ENCODE measurements around the gene CIDEC. TPM values are rescaled to one million over a fixed set of nuclear protein-coding genes. Genes with fewer than 3 reads are reported as not detected.
A peak's percentile ranks its signal among the peaks of the same experiment; 100 is the strongest.

The CIDEC gene
- total and polyA plus RNA-seq, 2 of the 13 experiments (the other 11 are each of a cell fraction or from before 2014, with no cell fraction given) = 2.5 to 10.4 TPM

GRCh38 chr3:9888540-9888939 is 8.5 kb upstream of the CIDEC start:
- in situ Hi-C loops (cut with HindIII; ENCODE audit: extremely low pct_ligation_motif_present, low pct_unique_long_range_greater_than_20kb) = no loop called here
- Histone ChIP-seq H3K9me3 (ENCODE audit: low read length) (no peaks in the 10 kb centered on the region), H2AFZ (ENCODE audit: low read length) (no peak overlapping the region), H3K4me3 (replicated peaks in 1 of 3; ENCODE audit: insufficient read depth in 1 of 3, low read depth in 2 of 3, low read length in 3 of 3) (no peak overlapping the region), H3K4me2 (ENCODE audit: low read depth, low read length) (peak overlapping the region; percentile 76), H3K27me3 (ENCODE audit: control insufficient read depth in 1 of 2, insufficient read depth in 2 of 2, low read length in 2 of 2) (no peaks in the 10 kb centered on the region; a peak in 1 of 5 replicates), H3K9ac (ENCODE audit: insufficient read depth, low read depth, low read length) (no peak overlapping the region), H4K20me1 (ENCODE audit: insufficient read depth, low read length) (no peaks in the 10 kb centered on the region), H3K79me2 (ENCODE audit: insufficient read depth, low read length) (peaks cover 26% of the 10 kb centered on the region), H3K27ac (ENCODE audit: extremely low read length, insufficient read depth, low read length) (peak overlapping the region; percentile 32), H3K4me1 (ENCODE audit: insufficient read depth, low read length) (peaks cover 54% of the 10 kb centered on the region), H3K36me3 (replicated peaks in 1 of 2; ENCODE audit: control insufficient read depth in 1 of 2, insufficient read depth in 2 of 2, low read length in 2 of 2) (peaks cover 3 to 9% of the 10 kb centered on the region in 2 experiments; a peak in 4 of 5 replicates)
- WGBS (ENCODE audit: low lambda C conversion rate) = 13% methylated on average over 3 of the region's 3 CpGs
- CTCF ChIA-PET (ENCODE audit: low intra/inter-chr PET ratio, low total read pairs) = interaction anchor here (1.3 kb wide), 1 partner anchor 26 kb away, joined by 4 read pairs; no protein-coding TSS in a partner anchor
- intact Hi-C loops (cut with micrococcal nuclease; ENCODE audit: unreplicated experiment) = loop anchor here (1.0 kb wide), 1 partner anchor 10 kb away; no protein-coding TSS in a partner anchor
- POLR2A ChIA-PET = interaction anchor here (1.0 to 3.8 kb wide), 4 partner anchors 9 to 45 kb away, joined by 3 to 36 read pairs (median 21); partner anchors contain the start of genes CRELD1 and IL17RE
- no TSS peak for BruUV-seq (replicated peaks)
- FAIRE-seq (peak; percentile 48), DNase-seq (ENCODE audit: low spot score) (peak; percentile 78), ATAC-seq (peak; percentile 51)
- TF ChIP-seq TBX3 (IDR thresholded peaks at IDR 0.05; ENCODE audit: borderline replicate concordance) (0 out of 2 replicates have a peak, but pooled peaks have one; percentile 20), ZNF121 (CRISPR knock-in tag; IDR thresholded peaks at IDR 0.05) (peak; percentile 86), MTF1 (CRISPR knock-in tag; IDR thresholded peaks at IDR 0.05) (no peak), ARID3A (IDR thresholded peaks at IDR 0.05; ENCODE audit: low read depth, low read length) (0 out of 2 replicates have a peak, but pooled peaks have one; percentile 32), TRIM24 (CRISPR knock-in tag; IDR thresholded peaks at IDR 0.05) (no peak), MED1 (CRISPR knock-in tag; IDR thresholded peaks at IDR 0.05) (peak; percentile 50), NCOA2 (CRISPR knock-in tag; IDR thresholded peaks at IDR 0.05) (0 out of 2 replicates have a peak, but pooled peaks have one; percentile 28), HDAC2 (CRISPR knock-in tag; IDR thresholded peaks at IDR 0.05) (peak; percentile 46; the same call in 1 of the 2 replicates), FOSL2 (CRISPR knock-in tag; IDR thresholded peaks at IDR 0.05) (peak; percentile 25), FOXA3 (CRISPR knock-in tag; IDR thresholded peaks at IDR 0.05) (0 out of 2 replicates have a peak, but pooled peaks have one; percentile 34), ZBTB3 (CRISPR knock-in tag; IDR thresholded peaks at IDR 0.05; ENCODE audit: borderline replicate concordance, low read depth) (0 out of 2 replicates have a peak, but pooled peaks have one; percentile 51), MATR3 (CRISPR knock-in tag; IDR thresholded peaks at IDR 0.05) (no peak), HMG20A (CRISPR knock-in tag; IDR thresholded peaks at IDR 0.05; ENCODE audit: borderline replicate concordance) (peak; percentile 15; the same call in 1 of the 2 replicates), ZMYM3 (CRISPR knock-in tag; IDR thresholded peaks at IDR 0.05) (peak; percentile 68; the same call in 1 of the 2 replicates), ZNF124 (CRISPR knock-in tag; IDR thresholded peaks at IDR 0.05) (no peak), ZNF484 (CRISPR knock-in tag; IDR thresholded peaks at IDR 0.05; ENCODE audit: borderline replicate concordance, low read depth) (no peak), SAP130 (CRISPR knock-in tag; IDR thresholded peaks at IDR 0.05; ENCODE audit: low read depth) (peak; percentile 34; the same call in 1 of the 2 replicates), KDM1A (CRISPR knock-in tag; IDR thresholded peaks at IDR 0.05) (no peak), HNF4A (CRISPR knock-in tag; IDR thresholded peaks at IDR 0.05) (peak; percentile 57; the same call in 1 of the 2 replicates), HDAC1 (CRISPR knock-in tag; IDR thresholded peaks at IDR 0.05) (0 out of 2 replicates have a peak, but pooled peaks have one; percentile 6), NR2F6 (IDR thresholded peaks at IDR 0.05) (peak; percentile 20; the same call in 1 of the 2 replicates), NR2F6 (CRISPR knock-in tag; IDR thresholded peaks at IDR 0.05) (no peak)
- TF ChIP-seq, protein P1, sequence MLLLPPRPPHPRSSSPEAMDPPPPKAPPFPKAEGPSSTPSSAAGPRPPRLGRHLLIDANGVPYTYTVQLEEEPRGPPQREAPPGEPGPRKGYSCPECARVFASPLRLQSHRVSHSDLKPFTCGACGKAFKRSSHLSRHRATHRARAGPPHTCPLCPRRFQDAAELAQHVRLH (CRISPR knock-in tag; IDR thresholded peaks at IDR 0.05; ENCODE audit: borderline replicate concordance, low read depth) = 0 out of 2 replicates have a peak, but pooled peaks have one; percentile 46
- TF ChIP-seq, protein P2, sequence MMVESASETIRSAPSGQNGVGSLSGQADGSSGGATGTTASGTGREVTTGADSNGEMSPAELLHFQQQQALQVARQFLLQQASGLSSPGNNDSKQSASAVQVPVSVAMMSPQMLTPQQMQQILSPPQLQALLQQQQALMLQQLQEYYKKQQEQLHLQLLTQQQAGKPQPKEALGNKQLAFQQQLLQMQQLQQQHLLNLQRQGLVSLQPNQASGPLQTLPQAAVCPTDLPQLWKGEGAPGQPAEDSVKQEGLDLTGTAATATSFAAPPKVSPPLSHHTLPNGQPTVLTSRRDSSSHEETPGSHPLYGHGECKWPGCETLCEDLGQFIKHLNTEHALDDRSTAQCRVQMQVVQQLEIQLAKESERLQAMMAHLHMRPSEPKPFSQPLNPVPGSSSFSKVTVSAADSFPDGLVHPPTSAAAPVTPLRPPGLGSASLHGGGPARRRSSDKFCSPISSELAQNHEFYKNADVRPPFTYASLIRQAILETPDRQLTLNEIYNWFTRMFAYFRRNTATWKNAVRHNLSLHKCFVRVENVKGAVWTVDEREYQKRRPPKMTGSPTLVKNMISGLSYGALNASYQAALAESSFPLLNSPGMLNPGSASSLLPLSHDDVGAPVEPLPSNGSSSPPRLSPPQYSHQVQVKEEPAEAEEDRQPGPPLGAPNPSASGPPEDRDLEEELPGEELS (CRISPR knock-in tag; IDR thresholded peaks at IDR 0.05) = 0 out of 2 replicates have a peak, but pooled peaks have one; percentile 43

All from HepG2 (cell line).